B cell (primary cell): ENCODE data around the gene HOOK2. TPM values are rescaled to one million over a fixed set of nuclear protein-coding genes. Genes with fewer than 3 reads are reported as not detected.

Experiments
- ATAC-seq: fragments of 200-7000 bp; cut with Tn5 transposase; one replicate; pipeline ENCODE4 v1.10.0; 2021; ENCODE audit warnings: low read depth, mild to moderate bottlenecking, moderate number of reproducible peaks, moderate library complexity
- CTCF ChIA-PET: fragments of 350-600 bp; sonication (Branson Sonifier 250); formaldehyde crosslinking; loops from one replicate; lab custom pipeline; 2021; ENCODE audit warnings: antibody characterized with exemption, inconsistent platforms; lab: Charles Lee
- POLR2A ChIA-PET: fragments of 350-600 bp; sonication (Branson Sonifier 250); formaldehyde crosslinking; loops from one replicate; lab custom pipeline; 2021; ENCODE audit warnings: antibody characterized with exemption; lab: Charles Lee
- DNase-seq: peaks from one replicate; pipeline ENCODE4 v3.0.0; 2013
- H2AFZ ChIP-seq: 2 replicates; pipeline ENCODE4 v1.6.1; 2012; ENCODE audit warnings: mild to moderate bottlenecking, low read depth, low read length; ENCODE audit not compliant: insufficient read depth, poor library complexity, severe bottlenecking
- H3K27ac ChIP-seq, 2 donors: 1 replicate in 1 of 2; 2 replicates in 1 of 2; pipeline ENCODE4 v1.5.1; 2012 to 2013; ENCODE audit warnings: low read length in 2 of 2, mild to moderate bottlenecking in 2 of 2, moderate library complexity in 1 of 2
- H3K27me3 ChIP-seq, 4 experiments: fragments of 200-600 bp in 1 of 4; sonication (generic) in 1 of 4; replicated peaks in 1 of 4; 1 replicate in 2 of 4; 2 replicates in 2 of 4; pipeline versions ENCODE4 v1.6.1 to v1.7.0; 2013 to 2016; ENCODE audit warnings: low read length in 3 of 4, mild to moderate bottlenecking in 2 of 4, mixed read lengths in 1 of 4, moderate library complexity in 1 of 4; ENCODE audit not compliant: insufficient read depth in 4 of 4, control insufficient read depth in 3 of 4; ENCODE audit errors: control extremely low read depth in 1 of 4
- H3K36me3 ChIP-seq, 2 experiments: replicated peaks in 1 of 2; 1 replicate in 1 of 2; 2 replicates in 1 of 2; pipeline versions ENCODE4 v1.6.1 to v1.7.1; 2013; ENCODE audit warnings: low read length in 1 of 2; ENCODE audit not compliant: insufficient read depth in 2 of 2, control insufficient read depth in 1 of 2; ENCODE audit errors: control extremely low read depth in 1 of 2, extremely low read depth in 1 of 2
- H3K4me1 ChIP-seq, 2 donors: fragments of 200-600 bp in 1 of 2; sonication (generic) in 1 of 2; 1 replicate in 1 of 2; 2 replicates in 1 of 2; pipeline versions ENCODE4 v1.5.1 to v1.6.1; 2013 to 2017; ENCODE audit warnings: low read length in 2 of 2; ENCODE audit not compliant: control insufficient read depth in 2 of 2, insufficient read depth in 2 of 2
- H3K4me2 ChIP-seq: replicated peaks from 2 replicates; pipeline ENCODE3; 2012; ENCODE audit warnings: mild to moderate bottlenecking, low read depth, low read length; ENCODE audit not compliant: poor library complexity, severe bottlenecking
- H3K4me3 ChIP-seq, 5 experiments: fragments of 200-600 bp in 1 of 5; sonication (generic) in 1 of 5; 1 replicate in 3 of 5; 2 replicates in 2 of 5; pipeline versions ENCODE4 v1.5.1 to v1.7.0; 2011 to 2016; ENCODE audit warnings: low read length in 4 of 5, mild to moderate bottlenecking in 4 of 5, low read depth in 2 of 5, control low read depth in 1 of 5, moderate library complexity in 1 of 5; ENCODE audit not compliant: insufficient read depth in 1 of 5; ENCODE audit errors: control extremely low read depth in 1 of 5, extremely low read depth in 1 of 5
- H3K79me2 ChIP-seq: fragments of 200-600 bp; sonication (generic); one replicate; pipeline ENCODE4 v1.6.0; 2016; ENCODE audit warnings: low read length; ENCODE audit not compliant: control insufficient read depth, insufficient read depth
- H3K9ac ChIP-seq: fragments of 200-600 bp; sonication (generic); 2 replicates; pipeline ENCODE4 v1.6.1; 2017; ENCODE audit warnings: mild to moderate bottlenecking, low read length, moderate library complexity
- H3K9me3 ChIP-seq, 3 donors: one replicate each; pipeline versions ENCODE4 v1.6.1 to v1.7.1; 2013; ENCODE audit warnings: low read length in 2 of 3; ENCODE audit not compliant: control insufficient read depth in 2 of 3, insufficient read depth in 1 of 3; ENCODE audit errors: control extremely low read depth in 1 of 3
- H4K20me1 ChIP-seq: 2 replicates; pipeline ENCODE4 v1.6.0; 2012; ENCODE audit warnings: mild to moderate bottlenecking, low read length; ENCODE audit not compliant: insufficient read depth, control insufficient read depth, poor library complexity, severe bottlenecking
- H3K27ac Mint-ChIP-seq: one replicate; pipeline ENCODE4 v1.8.0; 2021; ENCODE audit warnings: mixed read lengths
- H3K27me3 Mint-ChIP-seq: one replicate; pipeline ENCODE4 v1.8.0; 2021; ENCODE audit warnings: mixed read lengths
- H3K4me1 Mint-ChIP-seq: one replicate; pipeline ENCODE4 v1.8.0; 2021; ENCODE audit warnings: mixed read lengths
- H3K4me3 Mint-ChIP-seq: one replicate; pipeline ENCODE4 v1.8.0; 2021; ENCODE audit warnings: mixed read lengths
- H3K9me3 Mint-ChIP-seq: one replicate; pipeline ENCODE4 v1.8.0; 2022; ENCODE audit warnings: mixed read lengths; ENCODE audit not compliant: insufficient read depth
- CTCF ChIP-seq: fragments of 200-600 bp; IDR thresholded peaks from one replicate; pipeline ENCODE4 v1.8.0; 2022; ENCODE audit warnings: antibody characterized with exemption, mild to moderate bottlenecking
- EZH2 ChIP-seq: IDR thresholded peaks from 2 replicates; pipeline ENCODE4 v1.6.1; 2012; ENCODE audit warnings: borderline replicate concordance, low read depth, mild to moderate bottlenecking, moderate library complexity, low read length; ENCODE audit not compliant: insufficient read depth, poor library complexity, severe bottlenecking
- WGBS: methylation state at CpG from one replicate; pipeline ENCODE4 v1.1.5; 2013; ENCODE audit warnings: missing lambda C conversion rate; ENCODE audit not compliant: insufficient coverage; 5-methylcytosine and 5-hydroxymethylcytosine counted together
- intact Hi-C: fragments of 100-400 bp; cut with micrococcal nuclease; formaldehyde crosslinking; loops from one replicate; pipeline ENCODE4 v1.10.0; 2022
- polyA plus RNA-seq: library from polyadenylated mRNA; depleted of rRNA; stranded (reverse); fragments of >200 nt; gene quantifications from 2 replicates; pipeline ENCODE4 v1.2.3, GENCODE V29; 2012
- total RNA-seq, 2 donors: library from RNA; stranded (reverse); fragments of 120-200 nt in 1 of 2; gene quantifications; 1 replicate in 1 of 2; 2 replicates in 1 of 2; pipeline versions ENCODE4 v1.2.3 to v1.2.4, GENCODE V29; 2013 to 2022

Gene HOOK2
- total and polyA plus RNA-seq, 2 donors (not counting 1 experiment from before 2014, with no cell fraction given) = 30.3 to 33.4 TPM

DNA sequence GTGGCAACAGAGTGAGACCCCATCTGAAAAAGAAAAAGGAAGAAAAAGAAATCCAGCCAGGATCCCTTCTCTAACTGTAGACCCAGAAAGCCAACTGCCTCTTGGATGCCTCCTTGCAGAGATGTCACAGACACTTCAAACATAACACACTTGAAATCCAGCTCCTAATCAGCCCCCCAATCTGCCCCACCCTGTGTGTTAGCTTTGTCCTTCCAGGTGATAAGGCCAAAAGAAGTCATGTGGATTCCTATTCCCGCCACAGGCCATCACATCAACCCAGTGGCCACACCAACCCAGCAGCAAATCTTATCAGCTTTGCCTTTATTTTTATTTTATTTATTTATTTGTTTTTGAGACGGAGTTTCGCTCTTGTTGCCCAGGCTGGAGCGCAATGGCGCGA, 15.7 kb downstream of the HOOK2 start:
- DNase-seq (no peak), ATAC-seq (no peak)
- H3K27me3 Mint-ChIP-seq = peaks cover 15% of the 10 kb centered on the region
- no peaks in the 10 kb centered on the region for H3K79me2 ChIP-seq
- H3K4me3 Mint-ChIP-seq = no peak overlapping the region
- no peak for TF ChIP-seq CTCF
- no peak for TF ChIP-seq EZH2
- H3K9ac ChIP-seq = no peak overlapping the region
- H3K4me2 ChIP-seq = no peak overlapping the region
- peaks cover 7 to 8% of the 10 kb centered on the region in 2 donors for H3K4me1 ChIP-seq
- H3K4me1 Mint-ChIP-seq = peaks cover 11% of the 10 kb centered on the region
- no peak overlapping the region for H3K27ac Mint-ChIP-seq
- H3K9me3 ChIP-seq = peaks cover 0 to 7% (median 0%) of the 10 kb centered on the region in 3 donors
- no peaks in the 10 kb centered on the region for H4K20me1 ChIP-seq
- H3K9me3 Mint-ChIP-seq = no peaks in the 10 kb centered on the region
- no peak overlapping the region for H3K4me3 ChIP-seq
- H3K36me3 ChIP-seq = peaks cover 0 to 4% of the 10 kb centered on the region in 2 experiments
- POLR2A ChIA-PET = interaction anchor here (1.1 to 1.4 kb wide), 2 partner anchors 17 to 36 kb away, joined by 5 to 7 read pairs; no protein-coding TSS in a partner anchor
- H3K27me3 ChIP-seq = peaks cover 0 to 22% (median 5%) of the 10 kb centered on the region in 4 experiments
- no peak overlapping the region for H3K27ac ChIP-seq
- WGBS = no CpG with 5 or more reads among the region's 6 CpGs
- intact Hi-C loops = loop anchor here (1.0 kb wide), 2 partner anchors 37 to 88 kb away; no protein-coding TSS in a partner anchor
- CTCF ChIA-PET = interaction anchor here (0.7 to 27.9 kb wide), 27 partner anchors 9 to 206 kb away, joined by 3 to 1147 read pairs (median 5); partner anchors contain the start of genes DHPS, GET3, HOOK2 and JUNB
- no peak overlapping the region for H2AFZ ChIP-seq
